Measurements from ENCODE around the gene REEP1. TPM values are rescaled to one million over a fixed set of nuclear protein-coding genes. Genes with fewer than 3 reads are reported as not detected.

Gene REEP1
- total and polyA plus RNA-seq, 9 of the 15 experiments (the other 6 are each of a cell fraction or from before 2014, with no cell fraction given), result 0.11 to 0.67 (median 0.13) TPM

- Histone ChIP-seq H3K4me3 (no peak overlapping the region), H3K4me2 (ENCODE audit: insufficient read depth, low read length) (no peak overlapping the region), H3K9me1 (ENCODE audit: control insufficient read depth, insufficient read depth, low read length) (no peaks in the 10 kb centered on the region), H3K9me3 (replicated peaks; ENCODE audit: control insufficient read depth, insufficient read depth, low read depth, low read length) (no peaks in the 10 kb centered on the region), H4K20me1 (replicated peaks; ENCODE audit: control insufficient read depth, insufficient read depth, low read length) (no peaks in the 10 kb centered on the region), H3K36me3 (ENCODE audit: control insufficient read depth, insufficient read depth, low read length) (no peaks in the 10 kb centered on the region), H3K9ac (ENCODE audit: insufficient read depth in 1 of 2, low read depth in 2 of 2, low read length in 2 of 2) (no peak overlapping the region), H3K27me3 (ENCODE audit: control insufficient read depth in 2 of 2, insufficient read depth in 2 of 2, low read length in 2 of 2) (peaks cover under 1 to 2% of the 10 kb centered on the region in 2 experiments; a peak in 1 of 5 replicates), H2AFZ (ENCODE audit: low read depth, low read length) (no peak overlapping the region), H3K79me2 (ENCODE audit: control insufficient read depth, insufficient read depth, low read length) (no peaks in the 10 kb centered on the region), H3K27ac (ENCODE audit: extremely low read depth, low read depth, low read length) (no peak overlapping the region), H3K4me1 (replicated peaks in 1 of 2; ENCODE audit: control insufficient read depth in 2 of 2, insufficient read depth in 2 of 2, low read length in 2 of 2) (no peaks in the 10 kb centered on the region)
- ATAC-seq (no peak), DNase-seq (ENCODE audit: extremely low read depth in 1 of 4, low spot score in 3 of 4) (no peak), FAIRE-seq (no peak)
- in situ Hi-C loops (cut with MboI), result no loop called here
- intact Hi-C loops (cut with micrococcal nuclease), result no loop called here
- TF ChIP-seq RAD21 (CRISPR knock-in tag; conservative IDR thresholded peaks at IDR 0.05 in 1 of 2, IDR thresholded peaks at IDR 0.05 in 1 of 2), result no peak
- TF ChIP-seq RBM25 (IDR thresholded peaks at IDR 0.05; ENCODE audit: low read depth, low read length, severe bottlenecking), result no peak
- TF ChIP-seq KAT7 (CRISPR knock-in tag; IDR thresholded peaks at IDR 0.05; ENCODE audit: borderline replicate concordance), result no peak
- TF ChIP-seq SP1 (CRISPR knock-in tag; IDR thresholded peaks at IDR 0.05), result no peak
- TF ChIP-seq SIRT6 (IDR thresholded peaks at IDR 0.05; ENCODE audit: low read depth, low read length), result no peak
- TF ChIP-seq STAT5A (IDR thresholded peaks at IDR 0.05; ENCODE audit: borderline replicate concordance, low read length), result no peak
- TF ChIP-seq SREBF1 (IDR thresholded peaks at IDR 0.05; ENCODE audit: borderline replicate concordance, low read depth, low read length), result no peak
- no peak for TF ChIP-seq ZNF668 (CRISPR knock-in tag; IDR thresholded peaks at IDR 0.05)
- TF ChIP-seq NFE2L1 (tag; IDR thresholded peaks at IDR 0.05; ENCODE audit: borderline replicate concordance, low read depth), result no peak
- no peak for TF ChIP-seq ZBTB7A (IDR thresholded peaks at IDR 0.05; ENCODE audit: borderline replicate concordance, control insufficient read depth, low read depth, low read length)
- TF ChIP-seq SMAD1 (IDR thresholded peaks at IDR 0.05; ENCODE audit: low read depth, low read length, partially characterized antibody), result no peak
- no peak for TF ChIP-seq L3MBTL2 (IDR thresholded peaks at IDR 0.05)
- TF ChIP-seq IRF9 (tag; IDR thresholded peaks at IDR 0.05), result no peak
- TF ChIP-seq ZNF3 (CRISPR knock-in tag; IDR thresholded peaks at IDR 0.05), result no peak
- no peak for TF ChIP-seq BRF2 (IDR thresholded peaks at IDR 0.05; ENCODE audit: borderline replicate concordance, insufficient read depth, insufficient read length)
- no peak for TF ChIP-seq TFE3 (CRISPR knock-in tag; IDR thresholded peaks at IDR 0.05)
- no peak for TF ChIP-seq ZFPM2 (CRISPR knock-in tag; IDR thresholded peaks at IDR 0.05)
- no peak for TF ChIP-seq GTF2F1 (IDR thresholded peaks at IDR 0.05; ENCODE audit: low read depth, low read length)
- 0% methylated on average over 4 of the region's 4 CpGs for WGBS (ENCODE audit: insufficient coverage, low coverage, missing lambda C conversion rate)
- ChIA-PET POLR2A (interaction anchor here (0.6 kb wide), 1 partner anchor 415 kb away, joined by 4 read pairs; no protein-coding TSS in a partner anchor), CTCF (ENCODE audit: low intra/inter-chr PET ratio) (no interaction called here)
- BruUV-seq (replicated peaks), result no TSS peak
Measured at GRCh38 chr2:86291328-86291662, 46.1 kb downstream of the REEP1 start.
